Astrocyte (in vitro differentiated cells and primary cell): ENCODE measurements around the gene GPR32.

Experiments used
- CTCF ChIP-seq: IDR thresholded peaks from 2 replicates; pipeline ENCODE4 v1.5.1; 2011; ENCODE audit warnings: low read depth, mild to moderate bottlenecking, inconsistent platforms, low read length, moderate library complexity; ENCODE audit not compliant: insufficient read depth
- EZH2 ChIP-seq: IDR thresholded peaks from 2 replicates; pipeline ENCODE4 v1.6.1; 2012; ENCODE audit warnings: mild to moderate bottlenecking, low read length, inconsistent platforms; ENCODE audit not compliant: insufficient read depth

DNA sequence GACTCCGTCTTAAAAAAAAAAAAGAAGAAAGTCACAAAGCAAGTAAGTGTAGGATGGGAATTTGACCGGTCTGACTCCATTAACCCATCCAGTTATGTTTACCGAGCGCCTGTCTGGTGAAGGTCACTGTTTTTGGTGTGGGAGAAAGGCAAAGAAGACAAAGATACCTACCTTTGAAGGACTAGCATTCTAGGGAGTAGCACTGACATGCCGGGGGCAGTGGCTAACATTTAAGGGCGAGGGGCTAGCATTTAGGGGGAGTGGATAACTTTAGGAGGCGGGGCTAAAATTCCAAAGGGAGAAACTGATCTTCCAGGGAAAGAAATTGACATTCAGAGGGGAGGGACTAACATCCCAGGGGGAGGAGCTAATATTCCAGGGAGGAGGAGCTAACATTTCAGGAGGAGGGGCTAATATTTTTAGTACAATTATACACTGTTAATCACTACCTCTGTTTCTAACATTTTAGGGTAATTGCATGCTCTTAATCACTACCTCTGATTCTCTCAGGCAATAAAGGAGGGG is 8.7 kb downstream of the GPR32 start:
- TF ChIP-seq CTCF (no peak), EZH2 (no peak)
